Mammary epithelial cell (primary cell): Measurements from ENCODE around the gene COPS4.

ENCODE experiments used
- CTCF ChIP-seq, 2 donors: IDR thresholded peaks in 1 of 2; conservative IDR thresholded peaks in 1 of 2; 2 replicates each; pipeline ENCODE4 v1.5.1; 2011 to 2012; ENCODE audit warnings: inconsistent platforms in 2 of 2, low read length in 2 of 2, mild to moderate bottlenecking in 2 of 2, control low read depth in 1 of 2, low read depth in 1 of 2; ENCODE audit not compliant: insufficient read depth in 1 of 2; ENCODE audit errors: extremely low read depth in 1 of 2
- EZH2 ChIP-seq: IDR thresholded peaks from 2 replicates; pipeline ENCODE4 v1.6.1; 2012; ENCODE audit warnings: low read length, inconsistent platforms, borderline replicate concordance

GRCh38 chr4:82994834-82995233 lies 40.1 kb upstream of the COPS4 start:
- TF ChIP-seq CTCF (conservative IDR thresholded peaks at IDR 0.05 in 1 of 2, IDR thresholded peaks at IDR 0.05 in 1 of 2; ENCODE audit: extremely low read depth in 1 of 2, insufficient read depth in 1 of 2, low read depth in 1 of 2, low read length in 2 of 2) (no peak), EZH2 (no peak)
